NOMO-1 treated with DMSO at 0.1 percent for 48 hours (cell line): ENCODE measurements around the gene OR2Z1.

Source experiments
- DNase-seq: peaks from one replicate; lab custom pipeline; 2025; ENCODE audit not compliant: unreplicated experiment; lab: John Stamatoyannopoulos, UW

Gene OR2Z1

DNA sequence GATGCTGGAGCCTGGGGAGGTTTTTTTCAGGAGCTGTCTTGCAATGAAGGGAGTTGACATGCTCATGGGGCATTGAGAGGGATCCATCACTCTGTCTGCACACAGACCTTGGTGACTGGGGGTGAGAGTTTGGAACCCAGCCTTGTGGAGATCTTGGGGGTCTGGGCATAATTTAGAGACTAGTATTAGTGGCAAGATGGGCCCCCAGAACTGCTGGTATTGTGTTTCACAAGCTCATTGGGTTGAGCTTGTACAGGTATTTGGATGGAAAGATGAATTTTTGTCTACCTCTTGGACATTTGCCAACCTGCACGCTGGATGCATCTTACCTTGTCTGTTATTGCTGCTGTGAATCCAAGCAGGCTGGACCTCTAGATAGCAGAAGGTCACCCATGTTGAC is at the start of gene OR2Z1:
TSS of gene OR2Z1 (plus strand) at position 301 of the 400 bp plus-strand sequence. CDS start 9,395 bp downstream, outside the sequence.
- DNase-seq: no peak

- no peak for DNase-seq
Observed at GRCh38 chr19:8673276-8673891, 48.0 kb upstream of the OR2Z1 start.

DNA sequence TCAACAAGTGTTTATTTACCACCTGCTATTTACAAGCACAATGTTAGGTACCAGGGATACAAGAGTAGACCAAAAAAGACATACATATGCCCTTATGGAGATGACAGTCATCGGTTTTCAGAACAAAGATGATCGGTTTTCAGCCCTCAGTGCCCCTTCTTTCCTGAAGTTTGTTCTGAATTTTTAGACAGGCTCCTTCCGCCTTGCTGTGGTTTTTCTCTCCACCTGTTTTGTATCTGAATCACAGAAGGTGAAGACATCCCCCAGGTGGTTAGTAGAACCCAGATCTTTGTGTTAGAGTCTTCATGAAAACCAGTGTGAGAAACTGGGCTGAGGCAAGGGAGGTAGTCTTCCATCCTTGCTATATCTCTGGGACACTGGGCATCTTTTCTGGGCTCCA is 46.4 kb upstream of the OR2Z1 start:
- DNase-seq: no peak

DNA sequence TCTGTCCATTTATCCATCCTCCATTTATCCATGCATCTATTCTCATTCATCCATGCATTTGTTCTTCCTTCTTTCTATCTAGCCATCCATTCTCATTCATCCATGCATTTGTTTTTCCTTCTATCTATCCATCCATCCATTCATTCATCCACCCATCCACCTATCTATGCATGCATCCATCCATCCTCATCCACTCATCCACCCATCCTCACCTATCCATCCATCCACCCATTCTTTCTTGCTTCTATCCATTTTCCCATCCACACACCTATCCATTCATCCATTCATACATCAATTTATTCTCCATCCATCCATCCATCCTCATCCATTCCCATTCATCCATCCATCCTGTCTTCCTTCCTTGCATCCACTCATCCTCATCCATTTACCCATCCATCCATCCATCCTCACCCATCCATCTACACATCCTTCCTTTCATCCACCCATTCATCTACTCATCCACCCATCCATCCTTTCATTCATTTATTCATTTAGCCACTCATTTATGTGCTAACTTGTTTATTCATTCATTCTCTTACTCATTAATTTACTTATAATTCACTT is 43.1 kb upstream of the OR2Z1 start:
- no peak for DNase-seq

- DNase-seq: no peak
Observed at GRCh38 chr19:8680676-8681344, 40.6 kb upstream of the OR2Z1 start.

- DNase-seq: peak; percentile 28
Observed at GRCh38 chr19:8681345-8682029, 39.9 kb upstream of the OR2Z1 start.

GRCh38 chr19:8682472-8682871 is 39.0 kb upstream of the OR2Z1 start:
- no peak for DNase-seq

GRCh38 chr19:8682931-8683330 is 38.5 kb upstream of the OR2Z1 start:
- DNase-seq: no peak

- DNase-seq: no peak
Observed at GRCh38 chr19:8684001-8684902, 37.2 kb upstream of the OR2Z1 start.

DNA sequence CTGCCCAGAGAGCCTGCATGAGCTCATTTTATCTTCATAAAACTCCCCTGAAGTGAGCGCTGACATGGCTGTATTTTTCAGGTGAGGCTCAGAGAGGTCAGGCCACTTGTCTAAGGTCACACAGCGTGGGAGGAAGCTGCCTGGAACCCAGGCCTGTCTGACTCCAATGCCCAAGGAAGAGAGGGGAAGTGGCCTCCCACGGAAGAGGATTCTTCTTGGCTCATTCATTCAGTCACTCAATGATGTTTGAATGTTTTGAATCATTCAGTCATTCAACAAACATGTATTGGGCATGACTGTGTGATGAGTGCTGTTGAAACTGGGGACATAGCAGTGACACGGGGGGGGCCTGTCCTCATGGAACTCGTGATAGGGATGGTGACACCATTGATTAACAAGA is 34.9 kb upstream of the OR2Z1 start:
- no peak for DNase-seq

DNA sequence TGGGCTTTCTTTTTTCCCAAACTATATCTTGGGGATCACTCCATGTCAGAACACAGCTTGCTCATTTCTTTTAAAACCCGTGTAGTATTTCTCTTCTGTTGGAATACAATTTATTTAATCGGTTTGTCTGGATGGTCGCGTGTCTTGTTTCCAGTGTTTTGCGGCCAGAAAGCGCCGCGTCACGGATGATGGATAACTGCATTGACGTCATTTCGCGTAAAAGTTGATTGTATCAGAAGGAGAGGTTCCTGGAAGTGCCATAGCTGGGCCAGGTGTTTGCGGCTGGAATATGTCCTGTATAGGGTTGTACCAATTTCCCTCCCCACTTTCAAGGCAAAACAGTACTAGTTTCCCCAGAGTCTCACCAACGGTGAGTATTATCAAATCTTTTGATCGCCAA is 32.5 kb upstream of the OR2Z1 start:
- DNase-seq: no peak

- no peak for DNase-seq
Observed at GRCh38 chr19:8690753-8691539, 30.5 kb upstream of the OR2Z1 start.

- no peak for DNase-seq
Observed at GRCh38 chr19:8695501-8695900, 25.9 kb upstream of the OR2Z1 start.

GRCh38 chr19:8695911-8696310 is 25.5 kb upstream of the OR2Z1 start:
- no peak for DNase-seq

DNA sequence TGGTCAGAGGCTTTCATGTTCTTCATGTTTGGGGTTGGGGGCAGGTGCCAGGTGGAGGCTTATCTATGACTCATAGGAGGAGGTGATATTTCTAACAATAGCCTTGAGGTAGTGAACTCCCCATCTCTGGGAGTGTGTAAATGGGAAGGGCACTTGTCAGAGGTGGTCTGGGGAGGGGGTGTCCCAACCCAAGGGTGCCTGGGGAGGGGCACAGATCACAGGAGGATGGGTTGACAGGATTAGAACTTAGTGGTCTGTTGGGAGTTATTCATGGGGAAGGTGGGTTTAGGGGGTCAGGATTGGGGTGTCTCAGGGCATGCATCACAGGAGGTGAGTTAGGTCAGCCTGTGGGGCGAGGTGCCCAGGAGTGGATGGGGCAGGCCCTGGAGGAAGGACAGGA is 24.4 kb upstream of the OR2Z1 start:
- DNase-seq: no peak

GRCh38 chr19:8697671-8698432 is 23.6 kb upstream of the OR2Z1 start:
- DNase-seq: no peak

DNA sequence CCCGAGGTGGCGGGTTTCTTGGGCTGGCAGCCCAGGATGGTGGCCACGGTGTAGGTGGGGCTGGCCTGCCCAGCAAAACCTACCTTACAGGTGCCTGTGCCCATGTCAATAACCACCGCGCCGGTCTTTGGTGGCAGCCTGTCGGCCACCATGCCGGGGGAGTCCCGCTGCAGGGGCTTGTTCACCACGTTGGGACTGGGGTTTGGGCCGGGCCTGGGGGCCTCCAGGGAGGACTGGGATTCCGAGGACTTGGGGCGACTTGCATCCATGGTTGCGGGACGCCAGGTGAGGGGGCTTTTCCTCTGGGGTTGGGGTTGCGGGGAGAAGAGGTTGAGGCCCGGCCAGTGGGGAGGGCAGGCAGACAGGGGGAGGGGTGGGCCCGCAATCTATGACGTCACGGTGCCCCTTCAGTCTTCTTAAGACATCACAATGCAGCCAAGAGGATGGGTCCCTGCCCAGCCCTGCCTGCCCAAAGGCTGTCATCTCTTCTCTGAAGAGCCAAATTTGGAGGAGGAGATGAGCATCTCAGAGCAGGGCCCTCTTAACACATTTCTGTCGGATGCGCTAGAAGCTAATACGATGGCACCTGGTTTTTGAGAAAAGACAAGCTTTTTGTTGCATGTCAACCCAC is 22.9 kb upstream of the OR2Z1 start, which contains the start of gene ACTL9:
TSS of gene ACTL9 (minus strand) at position 363 of the 631 bp plus-strand sequence. CDS start at position 269, 94 bp downstream.
- DNase-seq: no peak

DNA sequence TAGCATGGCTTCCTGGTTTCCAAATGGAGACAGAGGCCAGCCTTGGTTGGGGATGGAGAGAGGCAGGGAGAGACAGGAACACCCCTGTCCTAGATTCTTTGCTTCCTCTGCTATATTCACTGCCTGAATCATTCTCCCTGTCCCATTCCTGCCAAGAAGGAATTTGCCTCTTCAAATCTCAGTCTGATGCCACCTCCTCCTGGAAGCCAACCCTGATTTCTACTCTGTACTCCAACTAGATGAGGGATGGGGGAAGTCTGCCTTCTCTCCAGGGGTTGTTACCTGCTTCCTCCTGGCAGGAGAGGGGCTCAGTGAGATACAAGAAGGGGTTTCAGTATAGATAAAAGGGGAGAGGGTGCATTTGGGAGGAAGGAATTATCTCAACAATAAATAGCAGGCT is 21.5 kb upstream of the OR2Z1 start:
- no peak for DNase-seq

DNA sequence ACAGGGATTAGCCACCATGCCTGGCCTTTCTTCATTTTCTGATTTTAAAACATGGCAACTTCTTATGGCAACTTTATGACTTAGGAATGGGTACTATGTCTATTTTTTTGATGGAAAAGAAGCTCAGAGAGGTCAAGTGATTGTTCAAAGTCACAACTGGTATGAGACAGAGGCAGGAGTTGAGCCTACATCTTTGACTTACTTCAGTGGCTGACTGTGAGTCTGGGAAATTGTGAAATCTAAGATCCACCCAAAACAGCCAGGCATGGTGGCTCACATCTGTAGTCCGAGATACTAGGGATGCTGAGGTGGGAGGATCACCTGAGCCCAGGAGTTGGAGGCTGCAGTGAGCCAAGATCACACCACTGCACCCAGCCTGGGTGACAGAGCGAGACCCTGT is 20.5 kb upstream of the OR2Z1 start:
- DNase-seq: no peak
